WTC11 (cell line): ENCODE data around the gene LRIG3. TPM values are rescaled to one million over a fixed set of nuclear protein-coding genes. Genes with fewer than 3 reads are reported as not detected.

ENCODE experiments used
- ATAC-seq: fragments of 200-7000 bp; cut with Tn5 transposase; 2 replicates; pipeline ENCODE4 v1.10.0; 2021; ENCODE audit warnings: mild to moderate bottlenecking, moderate library complexity
- CTCF ChIA-PET: fragments of 300-600 bp; sonication (Branson Sonifier 250); formaldehyde crosslinking; loops from one replicate; lab custom pipeline; 2021; ENCODE audit warnings: antibody characterized with exemption; lab: Charles Lee
- POLR2A ChIA-PET: fragments of 350-600 bp; sonication (Branson Sonifier 250); formaldehyde crosslinking; loops from one replicate; lab custom pipeline; 2021; ENCODE audit warnings: antibody characterized with exemption; lab: Charles Lee
- DNase-seq: peaks from one replicate; pipeline ENCODE4 v3.0.0; 2021; ENCODE audit warnings: low spot score
- H3K27ac Mint-ChIP-seq: 2 replicates; pipeline ENCODE4 v1.8.0; 2021; ENCODE audit warnings: mixed read lengths
- H3K27me3 Mint-ChIP-seq: 2 replicates; pipeline ENCODE4 v1.8.0; 2021; ENCODE audit warnings: low read depth, mild to moderate bottlenecking, moderate library complexity, mixed read lengths
- H3K36me3 Mint-ChIP-seq: 2 replicates; pipeline ENCODE4 v1.8.0; 2021; ENCODE audit warnings: mixed read lengths
- H3K4me1 Mint-ChIP-seq: 2 replicates; pipeline ENCODE4 v1.8.0; 2022; ENCODE audit warnings: mixed read lengths
- H3K4me3 Mint-ChIP-seq: 2 replicates; pipeline ENCODE4 v1.8.0; 2021; ENCODE audit warnings: mild to moderate bottlenecking, moderate library complexity, mixed read lengths
- H3K9me3 Mint-ChIP-seq: 2 replicates; pipeline ENCODE4 v1.8.0; 2021; ENCODE audit warnings: mixed read lengths
- ATF1 ChIP-seq: sonication (generic); formaldehyde crosslinking; IDR thresholded peaks from 2 replicates; pipeline ENCODE4 v1.8.1; 2023; ENCODE audit warnings: mild to moderate bottlenecking, moderate library complexity, missing genetic modification reagents
- EMX1 ChIP-seq: fragments of 250-450 bp; sonication (Bioruptor Pico); IDR thresholded peaks from 2 replicates; pipeline ENCODE4 v1.8.0; 2021; ENCODE audit warnings: mild to moderate bottlenecking
- IRF2 ChIP-seq: sonication (generic); formaldehyde crosslinking; IDR thresholded peaks from 2 replicates; pipeline ENCODE4 v1.8.0; 2022; ENCODE audit warnings: low read depth, missing genetic modification reagents, borderline replicate concordance
- RELA ChIP-seq: sonication (generic); formaldehyde crosslinking; IDR thresholded peaks from 2 replicates; pipeline ENCODE4 v1.8.1; 2022; ENCODE audit warnings: missing genetic modification reagents, mild to moderate bottlenecking, borderline replicate concordance
- RORB ChIP-seq: fragments of 250-450 bp; sonication (Bioruptor Pico); IDR thresholded peaks from 2 replicates; pipeline ENCODE4 v1.9.0; 2021; ENCODE audit warnings: mild to moderate bottlenecking
- SMAD4 ChIP-seq: sonication (generic); formaldehyde crosslinking; IDR thresholded peaks from 2 replicates; pipeline ENCODE4 v1.8.0; 2022; ENCODE audit warnings: mild to moderate bottlenecking, missing genetic modification reagents
- ZBTB21 ChIP-seq: sonication (generic); formaldehyde crosslinking; IDR thresholded peaks from 2 replicates; pipeline ENCODE4 v1.8.1; 2023; ENCODE audit warnings: mild to moderate bottlenecking, missing genetic modification reagents, borderline replicate concordance
- ZNF219 ChIP-seq: sonication (generic); formaldehyde crosslinking; IDR thresholded peaks from 2 replicates; pipeline ENCODE4 v1.8.0; 2023; ENCODE audit warnings: missing genetic modification reagents, mild to moderate bottlenecking, borderline replicate concordance
- ZNF232 ChIP-seq: sonication (generic); formaldehyde crosslinking; IDR thresholded peaks from 2 replicates; pipeline ENCODE4 v1.8.0; 2022; ENCODE audit warnings: mild to moderate bottlenecking, missing genetic modification reagents
- total RNA-seq: library from RNA; stranded (reverse); gene quantifications from 3 replicates; pipeline ENCODE4 v1.2.3, GENCODE V29; 2021
- TF ChIP-seq, protein P1 (sequence below): sonication (generic); formaldehyde crosslinking; IDR thresholded peaks from 2 replicates; pipeline ENCODE4 v1.8.1; 2023; ENCODE audit warnings: mild to moderate bottlenecking, missing genetic modification reagents, borderline replicate concordance
- TF ChIP-seq, protein P2 (sequence below): fragments of 250-450 bp; sonication (Bioruptor Pico); IDR thresholded peaks from 2 replicates; pipeline ENCODE4 v1.8.0; 2021; ENCODE audit warnings: mild to moderate bottlenecking
- TF ChIP-seq, protein P3 (sequence below): sonication (generic); formaldehyde crosslinking; IDR thresholded peaks from 2 replicates; pipeline ENCODE4 v1.8.0; 2022; ENCODE audit warnings: mild to moderate bottlenecking, missing genetic modification reagents
- TF ChIP-seq, protein P4 (sequence below): fragments of 250-450 bp; sonication (Bioruptor Pico); IDR thresholded peaks from 2 replicates; pipeline ENCODE4 v1.9.0; 2021; ENCODE audit warnings: mild to moderate bottlenecking, borderline replicate concordance
- TF ChIP-seq, protein P5 (sequence below): sonication (generic); formaldehyde crosslinking; IDR thresholded peaks from 2 replicates; pipeline ENCODE4 v1.8.1; 2023; ENCODE audit warnings: mild to moderate bottlenecking, moderate library complexity, missing genetic modification reagents
- TF ChIP-seq, protein P6 (sequence below): sonication (generic); formaldehyde crosslinking; conservative IDR thresholded peaks from 2 replicates; pipeline ENCODE4 v1.8.1; 2023; ENCODE audit warnings: mild to moderate bottlenecking, low read depth, missing genetic modification reagents, moderate library complexity
- TF ChIP-seq, protein P7 (sequence below): fragments of 250-450 bp; sonication (Bioruptor Pico); IDR thresholded peaks from 2 replicates; pipeline ENCODE4 v2.1.2; 2022; ENCODE audit warnings: mild to moderate bottlenecking, moderate library complexity

Gene LRIG3
- total RNA-seq, 1 experiment from 2014 or later = 13.0 TPM

DNA sequence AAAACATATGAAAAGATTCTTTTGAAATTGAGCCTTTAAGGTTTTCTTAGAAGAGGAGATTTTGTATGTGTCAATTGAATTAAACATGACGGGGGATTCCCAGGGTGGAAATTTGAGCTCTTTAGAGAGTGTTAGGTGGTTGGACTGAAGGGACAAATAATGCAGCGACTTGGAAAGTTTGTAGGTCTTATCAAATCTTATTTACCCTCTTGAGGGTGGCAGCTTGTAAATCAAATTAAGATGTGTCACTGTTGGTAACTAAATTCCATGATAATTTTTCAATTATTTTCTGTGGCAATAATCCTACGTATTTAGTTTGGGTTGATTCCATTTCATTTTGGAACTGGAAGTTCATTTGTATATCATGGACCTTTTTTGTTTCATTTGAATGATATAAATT is 33.7 kb upstream of the LRIG3 start (continued):
- TF ChIP-seq, protein P1, sequence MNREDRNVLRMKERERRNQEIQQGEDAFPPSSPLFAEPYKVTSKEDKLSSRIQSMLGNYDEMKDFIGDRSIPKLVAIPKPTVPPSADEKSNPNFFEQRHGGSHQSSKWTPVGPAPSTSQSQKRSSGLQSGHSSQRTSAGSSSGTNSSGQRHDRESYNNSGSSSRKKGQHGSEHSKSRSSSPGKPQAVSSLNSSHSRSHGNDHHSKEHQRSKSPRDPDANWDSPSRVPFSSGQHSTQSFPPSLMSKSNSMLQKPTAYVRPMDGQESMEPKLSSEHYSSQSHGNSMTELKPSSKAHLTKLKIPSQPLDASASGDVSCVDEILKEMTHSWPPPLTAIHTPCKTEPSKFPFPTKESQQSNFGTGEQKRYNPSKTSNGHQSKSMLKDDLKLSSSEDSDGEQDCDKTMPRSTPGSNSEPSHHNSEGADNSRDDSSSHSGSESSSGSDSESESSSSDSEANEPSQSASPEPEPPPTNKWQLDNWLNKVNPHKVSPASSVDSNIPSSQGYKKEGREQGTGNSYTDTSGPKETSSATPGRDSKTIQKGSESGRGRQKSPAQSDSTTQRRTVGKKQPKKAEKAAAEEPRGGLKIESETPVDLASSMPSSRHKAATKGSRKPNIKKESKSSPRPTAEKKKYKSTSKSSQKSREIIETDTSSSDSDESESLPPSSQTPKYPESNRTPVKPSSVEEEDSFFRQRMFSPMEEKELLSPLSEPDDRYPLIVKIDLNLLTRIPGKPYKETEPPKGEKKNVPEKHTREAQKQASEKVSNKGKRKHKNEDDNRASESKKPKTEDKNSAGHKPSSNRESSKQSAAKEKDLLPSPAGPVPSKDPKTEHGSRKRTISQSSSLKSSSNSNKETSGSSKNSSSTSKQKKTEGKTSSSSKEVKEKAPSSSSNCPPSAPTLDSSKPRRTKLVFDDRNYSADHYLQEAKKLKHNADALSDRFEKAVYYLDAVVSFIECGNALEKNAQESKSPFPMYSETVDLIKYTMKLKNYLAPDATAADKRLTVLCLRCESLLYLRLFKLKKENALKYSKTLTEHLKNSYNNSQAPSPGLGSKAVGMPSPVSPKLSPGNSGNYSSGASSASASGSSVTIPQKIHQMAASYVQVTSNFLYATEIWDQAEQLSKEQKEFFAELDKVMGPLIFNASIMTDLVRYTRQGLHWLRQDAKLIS (CRISPR knock-in tag) = no peak
- no peak for TF ChIP-seq ZNF219 (CRISPR knock-in tag)
- TF ChIP-seq SMAD4 = no peak
- no peak for TF ChIP-seq RORB
- TF ChIP-seq, protein P2, sequence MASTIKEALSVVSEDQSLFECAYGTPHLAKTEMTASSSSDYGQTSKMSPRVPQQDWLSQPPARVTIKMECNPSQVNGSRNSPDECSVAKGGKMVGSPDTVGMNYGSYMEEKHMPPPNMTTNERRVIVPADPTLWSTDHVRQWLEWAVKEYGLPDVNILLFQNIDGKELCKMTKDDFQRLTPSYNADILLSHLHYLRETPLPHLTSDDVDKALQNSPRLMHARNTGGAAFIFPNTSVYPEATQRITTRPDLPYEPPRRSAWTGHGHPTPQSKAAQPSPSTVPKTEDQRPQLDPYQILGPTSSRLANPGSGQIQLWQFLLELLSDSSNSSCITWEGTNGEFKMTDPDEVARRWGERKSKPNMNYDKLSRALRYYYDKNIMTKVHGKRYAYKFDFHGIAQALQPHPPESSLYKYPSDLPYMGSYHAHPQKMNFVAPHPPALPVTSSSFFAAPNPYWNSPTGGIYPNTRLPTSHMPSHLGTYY (CRISPR knock-in tag) = no peak

DNA sequence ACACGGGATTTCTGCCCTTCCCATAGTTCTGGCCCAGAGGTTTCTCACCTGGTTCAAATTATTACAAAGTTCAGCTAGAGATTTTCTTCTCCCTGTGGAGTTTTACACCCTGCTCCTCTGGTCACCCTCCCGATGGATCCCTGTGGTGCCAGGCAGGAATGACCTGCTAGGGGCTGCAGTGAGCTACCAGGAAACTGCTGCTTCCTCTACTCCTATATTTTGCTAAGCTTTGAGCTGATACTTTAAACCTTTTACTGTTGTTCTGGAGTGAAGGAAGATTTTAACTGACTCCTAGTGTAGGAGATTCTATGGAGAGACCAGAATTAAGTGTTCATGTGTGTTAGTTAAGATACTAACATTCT is 30.4 kb upstream of the LRIG3 start:
- H3K36me3 Mint-ChIP-seq = no peaks in the 10 kb centered on the region
- no peak overlapping the region for H3K27ac Mint-ChIP-seq
- no peak for TF ChIP-seq RELA (CRISPR knock-in tag)
- no peak for TF ChIP-seq ATF1 (CRISPR knock-in tag)
- no peak for TF ChIP-seq ZNF232
- TF ChIP-seq, protein P3, sequence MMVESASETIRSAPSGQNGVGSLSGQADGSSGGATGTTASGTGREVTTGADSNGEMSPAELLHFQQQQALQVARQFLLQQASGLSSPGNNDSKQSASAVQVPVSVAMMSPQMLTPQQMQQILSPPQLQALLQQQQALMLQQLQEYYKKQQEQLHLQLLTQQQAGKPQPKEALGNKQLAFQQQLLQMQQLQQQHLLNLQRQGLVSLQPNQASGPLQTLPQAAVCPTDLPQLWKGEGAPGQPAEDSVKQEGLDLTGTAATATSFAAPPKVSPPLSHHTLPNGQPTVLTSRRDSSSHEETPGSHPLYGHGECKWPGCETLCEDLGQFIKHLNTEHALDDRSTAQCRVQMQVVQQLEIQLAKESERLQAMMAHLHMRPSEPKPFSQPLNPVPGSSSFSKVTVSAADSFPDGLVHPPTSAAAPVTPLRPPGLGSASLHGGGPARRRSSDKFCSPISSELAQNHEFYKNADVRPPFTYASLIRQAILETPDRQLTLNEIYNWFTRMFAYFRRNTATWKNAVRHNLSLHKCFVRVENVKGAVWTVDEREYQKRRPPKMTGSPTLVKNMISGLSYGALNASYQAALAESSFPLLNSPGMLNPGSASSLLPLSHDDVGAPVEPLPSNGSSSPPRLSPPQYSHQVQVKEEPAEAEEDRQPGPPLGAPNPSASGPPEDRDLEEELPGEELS (CRISPR knock-in tag) = no peak
- TF ChIP-seq ZBTB21 (CRISPR knock-in tag) = no peak
- TF ChIP-seq IRF2 (CRISPR knock-in tag) = no peak
- TF ChIP-seq, protein P4, sequence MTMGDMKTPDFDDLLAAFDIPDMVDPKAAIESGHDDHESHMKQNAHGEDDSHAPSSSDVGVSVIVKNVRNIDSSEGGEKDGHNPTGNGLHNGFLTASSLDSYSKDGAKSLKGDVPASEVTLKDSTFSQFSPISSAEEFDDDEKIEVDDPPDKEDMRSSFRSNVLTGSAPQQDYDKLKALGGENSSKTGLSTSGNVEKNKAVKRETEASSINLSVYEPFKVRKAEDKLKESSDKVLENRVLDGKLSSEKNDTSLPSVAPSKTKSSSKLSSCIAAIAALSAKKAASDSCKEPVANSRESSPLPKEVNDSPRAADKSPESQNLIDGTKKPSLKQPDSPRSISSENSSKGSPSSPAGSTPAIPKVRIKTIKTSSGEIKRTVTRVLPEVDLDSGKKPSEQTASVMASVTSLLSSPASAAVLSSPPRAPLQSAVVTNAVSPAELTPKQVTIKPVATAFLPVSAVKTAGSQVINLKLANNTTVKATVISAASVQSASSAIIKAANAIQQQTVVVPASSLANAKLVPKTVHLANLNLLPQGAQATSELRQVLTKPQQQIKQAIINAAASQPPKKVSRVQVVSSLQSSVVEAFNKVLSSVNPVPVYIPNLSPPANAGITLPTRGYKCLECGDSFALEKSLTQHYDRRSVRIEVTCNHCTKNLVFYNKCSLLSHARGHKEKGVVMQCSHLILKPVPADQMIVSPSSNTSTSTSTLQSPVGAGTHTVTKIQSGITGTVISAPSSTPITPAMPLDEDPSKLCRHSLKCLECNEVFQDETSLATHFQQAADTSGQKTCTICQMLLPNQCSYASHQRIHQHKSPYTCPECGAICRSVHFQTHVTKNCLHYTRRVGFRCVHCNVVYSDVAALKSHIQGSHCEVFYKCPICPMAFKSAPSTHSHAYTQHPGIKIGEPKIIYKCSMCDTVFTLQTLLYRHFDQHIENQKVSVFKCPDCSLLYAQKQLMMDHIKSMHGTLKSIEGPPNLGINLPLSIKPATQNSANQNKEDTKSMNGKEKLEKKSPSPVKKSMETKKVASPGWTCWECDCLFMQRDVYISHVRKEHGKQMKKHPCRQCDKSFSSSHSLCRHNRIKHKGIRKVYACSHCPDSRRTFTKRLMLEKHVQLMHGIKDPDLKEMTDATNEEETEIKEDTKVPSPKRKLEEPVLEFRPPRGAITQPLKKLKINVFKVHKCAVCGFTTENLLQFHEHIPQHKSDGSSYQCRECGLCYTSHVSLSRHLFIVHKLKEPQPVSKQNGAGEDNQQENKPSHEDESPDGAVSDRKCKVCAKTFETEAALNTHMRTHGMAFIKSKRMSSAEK (CRISPR knock-in tag) = no peak
- TF ChIP-seq, protein P5, sequence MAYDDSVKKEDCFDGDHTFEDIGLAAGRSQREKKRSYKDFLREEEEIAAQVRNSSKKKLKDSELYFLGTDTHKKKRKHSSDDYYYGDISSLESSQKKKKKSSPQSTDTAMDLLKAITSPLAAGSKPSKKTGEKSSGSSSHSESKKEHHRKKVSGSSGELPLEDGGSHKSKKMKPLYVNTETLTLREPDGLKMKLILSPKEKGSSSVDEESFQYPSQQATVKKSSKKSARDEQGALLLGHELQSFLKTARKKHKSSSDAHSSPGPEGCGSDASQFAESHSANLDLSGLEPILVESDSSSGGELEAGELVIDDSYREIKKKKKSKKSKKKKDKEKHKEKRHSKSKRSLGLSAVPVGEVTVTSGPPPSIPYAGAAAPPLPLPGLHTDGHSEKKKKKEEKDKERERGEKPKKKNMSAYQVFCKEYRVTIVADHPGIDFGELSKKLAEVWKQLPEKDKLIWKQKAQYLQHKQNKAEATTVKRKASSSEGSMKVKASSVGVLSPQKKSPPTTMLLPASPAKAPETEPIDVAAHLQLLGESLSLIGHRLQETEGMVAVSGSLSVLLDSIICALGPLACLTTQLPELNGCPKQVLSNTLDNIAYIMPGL (CRISPR knock-in tag) = no peak
- TF ChIP-seq, protein P6, sequence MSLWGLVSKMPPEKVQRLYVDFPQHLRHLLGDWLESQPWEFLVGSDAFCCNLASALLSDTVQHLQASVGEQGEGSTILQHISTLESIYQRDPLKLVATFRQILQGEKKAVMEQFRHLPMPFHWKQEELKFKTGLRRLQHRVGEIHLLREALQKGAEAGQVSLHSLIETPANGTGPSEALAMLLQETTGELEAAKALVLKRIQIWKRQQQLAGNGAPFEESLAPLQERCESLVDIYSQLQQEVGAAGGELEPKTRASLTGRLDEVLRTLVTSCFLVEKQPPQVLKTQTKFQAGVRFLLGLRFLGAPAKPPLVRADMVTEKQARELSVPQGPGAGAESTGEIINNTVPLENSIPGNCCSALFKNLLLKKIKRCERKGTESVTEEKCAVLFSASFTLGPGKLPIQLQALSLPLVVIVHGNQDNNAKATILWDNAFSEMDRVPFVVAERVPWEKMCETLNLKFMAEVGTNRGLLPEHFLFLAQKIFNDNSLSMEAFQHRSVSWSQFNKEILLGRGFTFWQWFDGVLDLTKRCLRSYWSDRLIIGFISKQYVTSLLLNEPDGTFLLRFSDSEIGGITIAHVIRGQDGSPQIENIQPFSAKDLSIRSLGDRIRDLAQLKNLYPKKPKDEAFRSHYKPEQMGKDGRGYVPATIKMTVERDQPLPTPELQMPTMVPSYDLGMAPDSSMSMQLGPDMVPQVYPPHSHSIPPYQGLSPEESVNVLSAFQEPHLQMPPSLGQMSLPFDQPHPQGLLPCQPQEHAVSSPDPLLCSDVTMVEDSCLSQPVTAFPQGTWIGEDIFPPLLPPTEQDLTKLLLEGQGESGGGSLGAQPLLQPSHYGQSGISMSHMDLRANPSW (CRISPR knock-in tag) = no peak
- no peak for TF ChIP-seq EMX1 (CRISPR knock-in tag)
- TF ChIP-seq, protein P7, sequence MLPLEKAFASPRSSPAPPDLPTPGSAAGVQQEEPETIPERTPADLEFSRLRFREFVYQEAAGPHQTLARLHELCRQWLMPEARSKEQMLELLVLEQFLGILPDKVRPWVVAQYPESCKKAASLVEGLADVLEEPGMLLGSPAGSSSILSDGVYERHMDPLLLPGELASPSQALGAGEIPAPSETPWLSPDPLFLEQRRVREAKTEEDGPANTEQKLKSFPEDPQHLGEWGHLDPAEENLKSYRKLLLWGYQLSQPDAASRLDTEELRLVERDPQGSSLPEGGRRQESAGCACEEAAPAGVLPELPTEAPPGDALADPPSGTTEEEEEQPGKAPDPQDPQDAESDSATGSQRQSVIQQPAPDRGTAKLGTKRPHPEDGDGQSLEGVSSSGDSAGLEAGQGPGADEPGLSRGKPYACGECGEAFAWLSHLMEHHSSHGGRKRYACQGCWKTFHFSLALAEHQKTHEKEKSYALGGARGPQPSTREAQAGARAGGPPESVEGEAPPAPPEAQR (CRISPR knock-in tag) = no peak
- H3K4me3 Mint-ChIP-seq = no peak overlapping the region
- ATAC-seq (no peak), DNase-seq (no peak)
- no peaks in the 10 kb centered on the region; the same call in 1 of the 2 replicates for H3K27me3 Mint-ChIP-seq
- CTCF ChIA-PET = interaction anchor here (0.7 to 0.9 kb wide), 2 partner anchors 19 to 131 kb away, joined by 3 read pairs; no protein-coding TSS in a partner anchor
- H3K4me1 Mint-ChIP-seq = peaks cover 12% of the 10 kb centered on the region
- H3K9me3 Mint-ChIP-seq = peaks cover 9% of the 10 kb centered on the region
- POLR2A ChIA-PET = no interaction called here
